ENCODE results near the gene GBGT1. TPM values are rescaled to one million over a fixed set of nuclear protein-coding genes. Genes with fewer than 3 reads are reported as not detected.

GBGT1 gene
- total and polyA plus RNA-seq, 2 of the 4 experiments (the other 2 are of a cell fraction) = 1.8 to 3.2 TPM

- dilution Hi-C loops (cut with HindIII; ENCODE audit: low sequenced_read_pairs, unreplicated experiment) = no loop called here
- no peak overlapping the region for H2AK5ac ChIP-seq (ENCODE audit: low read depth, low read length)
- DNase-seq = no peak
Measured at GRCh38 chr9:133195029-133195428, 31.3 kb upstream of the GBGT1 start.

More at GRCh38 chr9:133195029-133195428, 31.3 kb upstream of the GBGT1 start:
- Histone ChIP-seq H3K4ac (ENCODE audit: low read depth, low read length) (no peak overlapping the region), H3K56ac (ENCODE audit: extremely low read depth, insufficient read depth, low read length) (no peak overlapping the region), H3K4me2 (ENCODE audit: low read depth, low read length) (no peak overlapping the region), H4K20me1 (ENCODE audit: insufficient read depth, low read length) (no peaks in the 10 kb centered on the region), H3K27me3 (ENCODE audit: control insufficient read depth, insufficient read depth, low read length) (peaks cover 8% of the 10 kb centered on the region), H4K5ac (ENCODE audit: low read depth, low read length) (no peak overlapping the region), H4K8ac (ENCODE audit: low read depth in 2 of 2, low read length in 2 of 2) (no peak overlapping the region), H3K9ac (ENCODE audit: low read depth, low read length) (no peak overlapping the region), H2BK120ac (ENCODE audit: low read depth, low read length) (no peak overlapping the region), H3K9me1 (ENCODE audit: insufficient read depth, low read length) (no peaks in the 10 kb centered on the region), H3K36me3 (ENCODE audit: control insufficient read depth, insufficient read depth, low read length) (no peaks in the 10 kb centered on the region), H3K4me3 (ENCODE audit: insufficient read depth, low read depth, low read length) (no peak overlapping the region), H3K9me3 (ENCODE audit: control insufficient read depth, insufficient read depth, low read length) (peaks cover 3% of the 10 kb centered on the region; the same call in 1 of the 2 replicates), H2BK15ac (ENCODE audit: low read depth, low read length) (no peak overlapping the region), H4K91ac (ENCODE audit: insufficient read depth, low read depth, low read length) (no peak overlapping the region), H2BK5ac (ENCODE audit: low read depth, low read length, poor library complexity, severe bottlenecking) (no peak overlapping the region), H3K14ac (replicated peaks; ENCODE audit: low read depth, low read length) (no peak overlapping the region), H3K79me1 (ENCODE audit: low read depth in 1 of 2, low read length in 2 of 2) (no peaks in the 10 kb centered on the region), H2BK20ac (ENCODE audit: low read depth, low read length) (no peak overlapping the region), H3K27ac (ENCODE audit: insufficient read depth, low read length) (no peak overlapping the region), H3K4me1 (ENCODE audit: control insufficient read depth, insufficient read depth, low read length) (no peaks in the 10 kb centered on the region), H3K18ac (ENCODE audit: low read depth, low read length) (no peak overlapping the region), H3K23ac (ENCODE audit: low read depth, low read length) (no peak overlapping the region), H2AFZ (replicated peaks; ENCODE audit: low read length, poor library complexity) (no peak overlapping the region), H2AK9ac (replicated peaks; ENCODE audit: low read depth, low read length, poor library complexity) (no peak overlapping the region)
- in situ Hi-C loops (cut with MboI; ENCODE audit: low sequenced_read_pairs) (no loop called here), intact Hi-C loops (cut with micrococcal nuclease) (no loop called here)
- ChIA-PET POLR2A (ENCODE audit: unreplicated experiment) (no interaction called here), CTCF (no interaction called here)
- ATAC-seq (ENCODE audit: low read depth) = no peak
- no TSS peak for BruUV-seq (replicated peaks)
- no peak for TF ChIP-seq MAZ (IDR thresholded peaks at IDR 0.05; ENCODE audit: borderline replicate concordance, low read depth, low read length)
- TF ChIP-seq, protein P1, sequence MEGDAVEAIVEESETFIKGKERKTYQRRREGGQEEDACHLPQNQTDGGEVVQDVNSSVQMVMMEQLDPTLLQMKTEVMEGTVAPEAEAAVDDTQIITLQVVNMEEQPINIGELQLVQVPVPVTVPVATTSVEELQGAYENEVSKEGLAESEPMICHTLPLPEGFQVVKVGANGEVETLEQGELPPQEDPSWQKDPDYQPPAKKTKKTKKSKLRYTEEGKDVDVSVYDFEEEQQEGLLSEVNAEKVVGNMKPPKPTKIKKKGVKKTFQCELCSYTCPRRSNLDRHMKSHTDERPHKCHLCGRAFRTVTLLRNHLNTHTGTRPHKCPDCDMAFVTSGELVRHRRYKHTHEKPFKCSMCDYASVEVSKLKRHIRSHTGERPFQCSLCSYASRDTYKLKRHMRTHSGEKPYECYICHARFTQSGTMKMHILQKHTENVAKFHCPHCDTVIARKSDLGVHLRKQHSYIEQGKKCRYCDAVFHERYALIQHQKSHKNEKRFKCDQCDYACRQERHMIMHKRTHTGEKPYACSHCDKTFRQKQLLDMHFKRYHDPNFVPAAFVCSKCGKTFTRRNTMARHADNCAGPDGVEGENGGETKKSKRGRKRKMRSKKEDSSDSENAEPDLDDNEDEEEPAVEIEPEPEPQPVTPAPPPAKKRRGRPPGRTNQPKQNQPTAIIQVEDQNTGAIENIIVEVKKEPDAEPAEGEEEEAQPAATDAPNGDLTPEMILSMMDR (conservative IDR thresholded peaks at IDR 0.05; ENCODE audit: low read depth, low read length) = no peak
- no peak for TF ChIP-seq CHD1 (IDR thresholded peaks at IDR 0.05; ENCODE audit: low read depth, low read length)
- TF ChIP-seq MAFK (IDR thresholded peaks at IDR 0.05; ENCODE audit: low read depth, low read length) = no peak
- TF ChIP-seq BHLHE40 (IDR thresholded peaks at IDR 0.05; ENCODE audit: low read depth, low read length) = no peak
- TF ChIP-seq RFX5 (IDR thresholded peaks at IDR 0.05; ENCODE audit: low read depth, low read length) = no peak
- no peak for TF ChIP-seq FOS (IDR thresholded peaks at IDR 0.05; ENCODE audit: low read depth, low read length)
- no peak for TF ChIP-seq CEBPB (IDR thresholded peaks at IDR 0.05; ENCODE audit: low read depth, low read length)
- TF ChIP-seq RCOR1 (IDR thresholded peaks at IDR 0.05; ENCODE audit: insufficient replicate concordance, low read length) = no peak
- no peak for TF ChIP-seq POLR2A (IDR thresholded peaks at IDR 0.05; ENCODE audit: low read depth, low read length)
